HG02852 (cell line): ENCODE measurements around the gene DENND2C.
A peak's percentile ranks its signal among the peaks of the same experiment; 100 is the strongest.

ENCODE experiments used
- ATAC-seq: cut with Tn5 transposase; IDR thresholded peaks from one replicate; pipeline ENCODE4 v1.9.1; 2021; ENCODE audit warnings: mild to moderate bottlenecking, moderate library complexity; ENCODE audit not compliant: unreplicated experiment

Gene DENND2C

GRCh38 chr1:114669562-114670082, at the start of gene DENND2C:
Gene DENND2C (minus strand): TSS chr1:114670049. CDS start chr1:114625984, 44,065 bp downstream.
- peak; percentile 56 for ATAC-seq

GRCh38 chr1:114719424-114719787, 49.6 kb upstream of the DENND2C start:
- ATAC-seq, result no peak

GRCh38 chr1:114718661-114719423, 49.0 kb upstream of the DENND2C start:
- ATAC-seq, result no peak

- peak; percentile 91 for ATAC-seq
Measured at GRCh38 chr1:114716304-114717170, 46.7 kb upstream of the DENND2C start, which contains the start of gene NRAS. Gene NRAS (minus strand): TSS chr1:114716771. CDS start chr1:114716160, 611 bp downstream.

GRCh38 chr1:114715952-114716303, 46.1 kb upstream of the DENND2C start:
- peak; percentile 7 for ATAC-seq

GRCh38 chr1:114712977-114713376, 43.1 kb upstream of the DENND2C start:
- no peak for ATAC-seq

GRCh38 chr1:114710360-114710759, 40.5 kb upstream of the DENND2C start:
- ATAC-seq, result no peak

GRCh38 chr1:114707604-114708003, 37.8 kb upstream of the DENND2C start:
- ATAC-seq, result no peak

GRCh38 chr1:114703242-114703641, 33.4 kb upstream of the DENND2C start:
- peak; percentile 60 for ATAC-seq

- peak; percentile 59 for ATAC-seq
Measured at GRCh38 chr1:114702737-114703136, 32.9 kb upstream of the DENND2C start.

GRCh38 chr1:114701931-114702330, 32.1 kb upstream of the DENND2C start:
- ATAC-seq, result no peak

GRCh38 chr1:114700036-114700600, 30.3 kb upstream of the DENND2C start:
- no peak for ATAC-seq

GRCh38 chr1:114696810-114697209, 27.0 kb upstream of the DENND2C start:
- ATAC-seq, result no peak

GRCh38 chr1:114695430-114696058, 25.7 kb upstream of the DENND2C start, which contains the start of gene AMPD1:
Gene AMPD1 (minus strand): TSS chr1:114695546. CDS start chr1:114695471, 75 bp downstream.
- ATAC-seq, result no peak

GRCh38 chr1:114694540-114695310, 24.9 kb upstream of the DENND2C start:
- ATAC-seq, result no peak

GRCh38 chr1:114692947-114693346, 23.1 kb upstream of the DENND2C start:
- ATAC-seq, result no peak

- ATAC-seq, result no peak
Measured at GRCh38 chr1:114691061-114691460, 21.2 kb upstream of the DENND2C start.

- no peak for ATAC-seq
Measured at GRCh38 chr1:114690148-114690547, 20.3 kb upstream of the DENND2C start.

GRCh38 chr1:114688526-114688925, 18.7 kb upstream of the DENND2C start:
- ATAC-seq, result no peak

GRCh38 chr1:114685851-114686250, 16.0 kb upstream of the DENND2C start:
- ATAC-seq, result no peak
